Duodenal mucosa (tissue), 2 donors: ENCODE results near the gene LAMA5.

ENCODE experiments used
- H3K27ac ChIP-seq: one replicate; pipeline ENCODE4 v1.7.0; 2013; ENCODE audit warnings: low read depth, low read length
- H3K27me3 ChIP-seq, 2 donors: one replicate each; pipeline ENCODE4 v1.7.0; 2013; ENCODE audit warnings: low read length in 2 of 2, control low read depth in 1 of 2; ENCODE audit not compliant: insufficient read depth in 2 of 2, control insufficient read depth in 1 of 2
- H3K36me3 ChIP-seq, 2 donors: one replicate each; pipeline ENCODE4 v1.7.0; 2013; ENCODE audit warnings: low read length in 2 of 2, control low read depth in 1 of 2; ENCODE audit not compliant: insufficient read depth in 2 of 2, control insufficient read depth in 1 of 2
- H3K4me1 ChIP-seq, 2 donors: one replicate each; pipeline ENCODE4 v1.7.0; 2013; ENCODE audit warnings: low read length in 2 of 2, control low read depth in 1 of 2; ENCODE audit not compliant: insufficient read depth in 2 of 2, control insufficient read depth in 1 of 2
- H3K4me3 ChIP-seq, 2 donors: one replicate each; pipeline ENCODE4 v1.7.0; 2013; ENCODE audit warnings: low read length in 2 of 2, low read depth in 1 of 2
- H3K9ac ChIP-seq, 2 donors: one replicate each; pipeline ENCODE4 v1.7.0; 2013; ENCODE audit warnings: low read length in 2 of 2, low read depth in 1 of 2
- H3K9me3 ChIP-seq, 2 donors: one replicate each; pipeline ENCODE4 v1.7.0; 2013; ENCODE audit warnings: low read length in 2 of 2, control low read depth in 1 of 2; ENCODE audit not compliant: control insufficient read depth in 1 of 2

Gene LAMA5

GRCh38 chr20:62319346-62319909 is 47.7 kb downstream of the LAMA5 start:
- no peaks in the 10 kb centered on the region for H3K4me1 ChIP-seq
- H3K27me3 ChIP-seq: no peaks in the 10 kb centered on the region
- peaks cover 0 to 24% of the 10 kb centered on the region in 2 donors for H3K36me3 ChIP-seq
- no peak overlapping the region for H3K4me3 ChIP-seq
- H3K9ac ChIP-seq: no peak overlapping the region
- no peaks in the 10 kb centered on the region for H3K9me3 ChIP-seq
- H3K27ac ChIP-seq: no peak overlapping the region

GRCh38 chr20:62318400-62319345 is 48.4 kb downstream of the LAMA5 start:
- no peak overlapping the region for H3K4me3 ChIP-seq
- H3K9ac ChIP-seq: no peak overlapping the region
- H3K4me1 ChIP-seq: no peaks in the 10 kb centered on the region
- H3K27me3 ChIP-seq: no peaks in the 10 kb centered on the region
- no peaks in the 10 kb centered on the region for H3K9me3 ChIP-seq
- H3K27ac ChIP-seq: no peak overlapping the region
- peaks cover 0 to 24% of the 10 kb centered on the region in 2 donors for H3K36me3 ChIP-seq

GRCh38 chr20:62317167-62317655 is 49.9 kb downstream of the LAMA5 start:
- Histone ChIP-seq H3K27ac (no peak overlapping the region), H3K4me1 (no peaks in the 10 kb centered on the region), H3K9ac (no peak overlapping the region), H3K36me3 (peaks cover 0 to 29% of the 10 kb centered on the region in 2 donors), H3K27me3 (no peaks in the 10 kb centered on the region), H3K9me3 (no peaks in the 10 kb centered on the region), H3K4me3 (no peak overlapping the region)

- no peaks in the 10 kb centered on the region for H3K27me3 ChIP-seq
- H3K36me3 ChIP-seq: peaks cover 0 to 30% of the 10 kb centered on the region in 2 donors
- H3K27ac ChIP-seq: no peak overlapping the region
- no peak overlapping the region for H3K4me3 ChIP-seq
- H3K9me3 ChIP-seq: no peaks in the 10 kb centered on the region
- H3K4me1 ChIP-seq: no peaks in the 10 kb centered on the region
- H3K9ac ChIP-seq: no peak overlapping the region
Measured at GRCh38 chr20:62316331-62317166, 50.6 kb downstream of the LAMA5 start.

DNA sequence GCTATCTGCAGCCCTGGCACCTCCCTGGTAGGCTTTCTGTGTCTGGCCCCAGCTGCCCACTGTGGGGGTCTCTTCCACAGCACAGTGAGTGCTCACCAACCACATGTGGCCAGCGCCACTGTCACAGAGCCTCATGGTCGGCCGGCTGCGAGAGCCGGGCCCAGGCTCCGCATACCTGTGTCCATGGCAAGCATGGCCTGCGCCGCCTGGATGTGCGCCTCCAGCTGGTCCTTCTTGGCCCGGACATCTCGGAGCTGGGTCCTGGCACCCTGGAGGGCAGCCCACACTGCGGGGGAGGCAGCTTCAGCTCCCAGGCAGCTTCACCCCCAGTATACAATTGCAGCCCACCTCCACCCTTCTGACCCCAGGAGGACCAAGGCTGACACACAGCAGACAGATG is 51.3 kb downstream of the LAMA5 start:
- Histone ChIP-seq H3K4me1 (no peaks in the 10 kb centered on the region), H3K27ac (no peak overlapping the region), H3K9me3 (no peaks in the 10 kb centered on the region), H3K36me3 (peaks cover 0 to 30% of the 10 kb centered on the region in 2 donors), H3K4me3 (no peak overlapping the region), H3K27me3 (no peaks in the 10 kb centered on the region), H3K9ac (no peak overlapping the region)

- Histone ChIP-seq H3K27me3 (no peaks in the 10 kb centered on the region), H3K27ac (no peak overlapping the region), H3K4me1 (no peaks in the 10 kb centered on the region), H3K36me3 (peaks cover 0 to 30% of the 10 kb centered on the region in 2 donors), H3K9ac (no peak overlapping the region), H3K4me3 (no peak overlapping the region), H3K9me3 (no peaks in the 10 kb centered on the region)
Measured at GRCh38 chr20:62314711-62315302, 52.3 kb downstream of the LAMA5 start.

DNA sequence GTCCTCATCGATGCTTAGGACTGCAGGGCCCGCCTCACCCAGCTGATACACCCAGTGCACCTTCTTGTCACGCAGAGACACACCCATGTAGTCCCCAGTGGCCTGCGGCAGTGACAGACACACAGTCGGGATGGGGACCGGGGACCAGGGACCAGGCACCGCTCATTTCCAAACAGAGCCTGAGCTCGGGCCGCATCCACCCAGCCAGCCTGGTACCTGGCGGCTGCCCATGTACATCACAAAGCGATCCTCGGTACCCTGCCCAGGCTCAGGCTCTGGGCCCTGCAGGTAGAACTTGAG is 52.8 kb downstream of the LAMA5 start:
- Histone ChIP-seq H3K27me3 (no peaks in the 10 kb centered on the region), H3K9me3 (no peaks in the 10 kb centered on the region), H3K9ac (no peak overlapping the region), H3K27ac (no peak overlapping the region), H3K4me1 (no peaks in the 10 kb centered on the region), H3K4me3 (no peak overlapping the region), H3K36me3 (peaks cover 0 to 30% of the 10 kb centered on the region in 2 donors)

GRCh38 chr20:62313460-62314338 is 53.4 kb downstream of the LAMA5 start:
- Histone ChIP-seq H3K9me3 (no peaks in the 10 kb centered on the region), H3K4me1 (no peaks in the 10 kb centered on the region), H3K4me3 (no peak overlapping the region), H3K9ac (no peak overlapping the region), H3K36me3 (peaks cover 3 to 33% of the 10 kb centered on the region in 2 donors), H3K27ac (no peak overlapping the region), H3K27me3 (no peaks in the 10 kb centered on the region)

- H3K9me3 ChIP-seq: no peaks in the 10 kb centered on the region
- H3K27me3 ChIP-seq: no peaks in the 10 kb centered on the region
- no peaks in the 10 kb centered on the region for H3K4me1 ChIP-seq
- peaks cover 10 to 40% of the 10 kb centered on the region in 2 donors for H3K36me3 ChIP-seq
- H3K4me3 ChIP-seq: no peak overlapping the region
- no peak overlapping the region for H3K9ac ChIP-seq
- no peak overlapping the region for H3K27ac ChIP-seq
Measured at GRCh38 chr20:62313021-62313420, 54.1 kb downstream of the LAMA5 start.
